ENCODE results near the gene CPHXL2.

- TF ChIP-seq CTCF (IDR thresholded peaks at IDR 0.05) (no peak), EZH2 (IDR thresholded peaks at IDR 0.05; ENCODE audit: borderline replicate concordance, insufficient read depth, low read depth, low read length, poor library complexity, severe bottlenecking) (no peak)
These were observed 61.2 kb downstream of the CPHXL2 start for GRCh38 chr16:75615619-75616018.

Measured in B cell (primary cell).